Mucosa of stomach (tissue), 1 donor: ENCODE results near the gene FUCA1.
"Not testable (repeated sequence)": the region's sequence is repeated elsewhere in the genome, so short reads cannot be mapped to it uniquely, and the experiment has no call there.

Experiments
- H3K27me3 ChIP-seq: one replicate; pipeline ENCODE4 v1.7.0; 2013; ENCODE audit warnings: mild to moderate bottlenecking, low read length; ENCODE audit not compliant: control insufficient read depth, insufficient read depth
- H3K36me3 ChIP-seq: one replicate; pipeline ENCODE4 v1.7.0; 2013; ENCODE audit warnings: low read length; ENCODE audit not compliant: control insufficient read depth, insufficient read depth
- H3K4me1 ChIP-seq: one replicate; pipeline ENCODE4 v1.7.0; 2013; ENCODE audit warnings: mild to moderate bottlenecking, low read length; ENCODE audit not compliant: control insufficient read depth, insufficient read depth
- H3K4me3 ChIP-seq: one replicate; pipeline ENCODE4 v1.7.0; 2013; ENCODE audit warnings: low read length
- H3K9ac ChIP-seq: one replicate; pipeline ENCODE4 v1.7.0; 2013; ENCODE audit warnings: mild to moderate bottlenecking, low read length, moderate library complexity
- H3K9me3 ChIP-seq: one replicate; pipeline ENCODE4 v1.7.0; 2013; ENCODE audit warnings: mild to moderate bottlenecking, low read length, moderate library complexity; ENCODE audit not compliant: control insufficient read depth
- donor health status: Pancreatic carcinoma.

FUCA1 gene

GRCh38 chr1:23851406-23851805, 16.7 kb downstream of the FUCA1 start:
- H3K4me3 ChIP-seq, H3K27me3 ChIP-seq, H3K9me3 ChIP-seq, H3K9ac ChIP-seq, H3K4me1 ChIP-seq, H3K36me3 ChIP-seq: not testable (repeated sequence)

GRCh38 chr1:23848673-23849616, 19.1 kb downstream of the FUCA1 start:
- no peaks in the 10 kb centered on the region for H3K4me1 ChIP-seq
- peaks cover 8% of the 10 kb centered on the region for H3K36me3 ChIP-seq
- H3K9me3 ChIP-seq: no peaks in the 10 kb centered on the region
- H3K9ac ChIP-seq: no peak overlapping the region
- no peaks in the 10 kb centered on the region for H3K27me3 ChIP-seq
- H3K4me3 ChIP-seq: no peak overlapping the region

GRCh38 chr1:23847482-23848095, 20.5 kb downstream of the FUCA1 start:
- not testable (repeated sequence) for H3K4me3 ChIP-seq, H3K27me3 ChIP-seq, H3K9ac ChIP-seq, H3K4me1 ChIP-seq, H3K9me3 ChIP-seq, H3K36me3 ChIP-seq

- Histone ChIP-seq H3K4me3 (no peak overlapping the region), H3K4me1 (no peaks in the 10 kb centered on the region), H3K9ac (no peak overlapping the region), H3K27me3 (no peaks in the 10 kb centered on the region), H3K9me3 (no peaks in the 10 kb centered on the region), H3K36me3 (peaks cover 8% of the 10 kb centered on the region)
These were observed 22.9 kb downstream of the FUCA1 start for GRCh38 chr1:23845163-23845562.

- no peaks in the 10 kb centered on the region for H3K27me3 ChIP-seq
- no peaks in the 10 kb centered on the region for H3K9me3 ChIP-seq
- H3K4me1 ChIP-seq: no peaks in the 10 kb centered on the region
- no peak overlapping the region for H3K4me3 ChIP-seq
- H3K36me3 ChIP-seq: peaks cover 8% of the 10 kb centered on the region
- no peak overlapping the region for H3K9ac ChIP-seq
These were observed 24.4 kb downstream of the FUCA1 start for GRCh38 chr1:23843644-23844043.

- no peaks in the 10 kb centered on the region for H3K4me1 ChIP-seq
- no peak overlapping the region for H3K9ac ChIP-seq
- H3K4me3 ChIP-seq: no peak overlapping the region
- H3K36me3 ChIP-seq: no peaks in the 10 kb centered on the region
- no peaks in the 10 kb centered on the region for H3K27me3 ChIP-seq
- no peaks in the 10 kb centered on the region for H3K9me3 ChIP-seq
These were observed 29.7 kb downstream of the FUCA1 start for GRCh38 chr1:23838401-23838866.

- H3K36me3 ChIP-seq: no peaks in the 10 kb centered on the region
- H3K27me3 ChIP-seq: no peaks in the 10 kb centered on the region
- H3K4me1 ChIP-seq: no peaks in the 10 kb centered on the region
- no peak overlapping the region for H3K9ac ChIP-seq
- no peak overlapping the region for H3K4me3 ChIP-seq
- no peaks in the 10 kb centered on the region for H3K9me3 ChIP-seq
These were observed 30.2 kb downstream of the FUCA1 start for GRCh38 chr1:23837908-23838307.

GRCh38 chr1:23836037-23836436, 32.1 kb downstream of the FUCA1 start:
- Histone ChIP-seq H3K27me3 (no peaks in the 10 kb centered on the region), H3K4me1 (no peaks in the 10 kb centered on the region), H3K4me3 (no peak overlapping the region), H3K36me3 (no peaks in the 10 kb centered on the region), H3K9ac (no peak overlapping the region), H3K9me3 (no peaks in the 10 kb centered on the region)

GRCh38 chr1:23834156-23834555, 33.9 kb downstream of the FUCA1 start:
- not testable (repeated sequence) for H3K4me1 ChIP-seq, H3K4me3 ChIP-seq, H3K9me3 ChIP-seq, H3K27me3 ChIP-seq, H3K36me3 ChIP-seq, H3K9ac ChIP-seq

GRCh38 chr1:23827717-23828116, 40.4 kb downstream of the FUCA1 start:
- Histone ChIP-seq H3K36me3 (no peaks in the 10 kb centered on the region), H3K4me1 (peaks cover 11% of the 10 kb centered on the region), H3K27me3 (no peaks in the 10 kb centered on the region), H3K4me3 (no peak overlapping the region), H3K9ac (no peak overlapping the region), H3K9me3 (no peaks in the 10 kb centered on the region)

GRCh38 chr1:23826590-23826989, 41.5 kb downstream of the FUCA1 start:
- not testable (repeated sequence) for H3K36me3 ChIP-seq

GRCh38 chr1:23825762-23826522, 42.1 kb downstream of the FUCA1 start:
- H3K9ac ChIP-seq: peak overlapping the region; percentile 100
- H3K4me1 ChIP-seq: peaks cover 11% of the 10 kb centered on the region
- no peaks in the 10 kb centered on the region for H3K27me3 ChIP-seq
- H3K4me3 ChIP-seq: peak overlapping the region; percentile 99
- no peaks in the 10 kb centered on the region for H3K9me3 ChIP-seq
- no peaks in the 10 kb centered on the region for H3K36me3 ChIP-seq

More at GRCh38 chr1:23826590-23826989, 41.5 kb downstream of the FUCA1 start:
- not testable (repeated sequence) for H3K9ac ChIP-seq, H3K9me3 ChIP-seq, H3K4me3 ChIP-seq, H3K27me3 ChIP-seq
- H3K4me1 ChIP-seq: peaks cover 11% of the 10 kb centered on the region
